Limb (tissue), 2 donors: Measurements from ENCODE around the gene R3HDM2.
A peak's percentile ranks its signal among the peaks of the same experiment; 100 is the strongest.

Experiments used
- DNase-seq, 2 donors: peaks; one replicate each; pipeline ENCODE4 v3.0.0-alpha.2; 2016; ENCODE audit errors: extremely low spot score in 2 of 2

Gene R3HDM2

DNA sequence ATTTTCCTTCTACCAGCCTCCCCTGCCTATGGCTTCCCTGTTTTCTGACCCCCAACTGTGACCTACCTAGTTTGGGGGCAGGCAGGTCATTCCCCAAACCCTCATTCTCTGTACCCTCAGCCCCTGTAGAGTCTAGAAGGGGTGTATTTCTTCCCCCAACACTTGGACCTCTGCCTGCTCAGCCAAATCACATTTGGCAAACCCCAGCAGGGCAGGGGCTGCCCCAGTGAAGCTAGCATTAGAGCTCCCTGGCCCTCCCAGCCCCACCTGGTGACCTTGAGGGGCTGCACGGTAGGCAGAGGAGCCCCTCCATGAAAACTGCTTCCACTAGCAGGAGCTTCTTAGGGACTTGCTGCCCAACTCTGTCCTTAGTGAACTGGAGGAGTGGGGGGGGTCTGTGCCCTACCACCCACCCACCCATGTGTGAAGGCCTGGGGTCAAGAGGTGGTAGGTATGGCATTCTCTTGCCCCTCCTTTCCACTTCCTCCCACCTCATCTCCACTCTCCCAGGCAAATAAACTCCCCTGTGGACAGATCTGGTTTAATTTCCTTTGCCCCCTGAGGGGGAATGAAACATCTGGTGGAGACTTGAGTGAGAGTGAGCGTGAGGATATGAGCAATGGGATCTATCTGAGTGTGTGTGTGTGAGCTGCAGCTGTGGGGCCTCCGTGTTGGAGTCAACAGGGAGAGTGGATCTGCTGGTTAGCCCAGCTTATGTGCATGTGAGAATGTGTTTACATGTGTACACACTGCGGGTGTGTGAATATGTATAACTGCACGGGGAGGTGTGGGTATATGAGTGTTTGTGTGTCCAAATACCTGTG lies 212.6 kb downstream of the R3HDM2 start:
- no peak for DNase-seq

DNA sequence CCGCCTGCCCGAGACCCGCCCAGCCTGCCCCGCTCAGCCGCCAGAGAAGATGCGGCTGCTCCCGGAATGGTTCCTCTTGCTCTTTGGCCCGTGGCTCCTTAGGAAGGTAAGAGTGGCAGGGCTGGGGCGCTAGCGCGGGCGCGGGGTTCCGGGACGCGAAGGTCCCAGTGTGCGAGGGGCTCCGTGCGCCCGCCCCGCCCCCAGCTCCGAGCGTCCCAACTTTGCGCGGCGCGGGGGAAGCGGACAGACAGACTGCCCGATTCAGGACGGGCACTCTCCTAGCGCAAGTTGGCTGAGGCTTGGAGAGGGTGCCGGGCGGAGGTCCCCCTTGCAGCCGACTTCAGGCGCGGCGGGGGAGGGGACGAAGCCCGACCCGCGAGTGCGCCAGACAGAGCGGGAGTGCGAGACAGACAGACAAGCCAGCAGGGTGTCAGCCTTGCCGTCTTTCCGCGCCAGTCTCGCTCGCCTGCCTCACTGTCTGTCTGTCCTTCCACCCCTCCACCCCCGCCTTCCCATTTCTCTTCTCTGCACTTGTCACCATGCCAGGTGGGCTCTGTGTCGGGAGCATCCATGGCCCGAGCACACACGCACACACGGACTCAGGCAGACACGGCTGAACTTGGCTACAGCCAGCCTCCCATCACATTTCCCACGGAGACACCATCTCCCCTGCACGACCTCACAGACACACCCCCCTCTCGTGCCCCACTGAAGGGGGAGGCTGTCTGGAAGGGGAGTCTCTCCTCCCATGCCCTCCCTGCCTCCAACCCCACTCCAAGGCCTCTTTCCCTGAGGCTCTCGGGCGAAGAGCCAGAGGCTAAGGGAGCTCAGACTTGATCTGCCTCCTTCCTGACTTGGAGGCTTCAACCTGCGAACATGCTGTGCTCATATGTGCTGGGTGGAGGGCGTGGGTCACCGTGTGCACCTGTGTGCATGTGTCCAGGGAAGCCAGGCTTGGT lies 213.6 kb downstream of the R3HDM2 start:
- DNase-seq = peak in 1 of 2 donors; percentile 66

DNA sequence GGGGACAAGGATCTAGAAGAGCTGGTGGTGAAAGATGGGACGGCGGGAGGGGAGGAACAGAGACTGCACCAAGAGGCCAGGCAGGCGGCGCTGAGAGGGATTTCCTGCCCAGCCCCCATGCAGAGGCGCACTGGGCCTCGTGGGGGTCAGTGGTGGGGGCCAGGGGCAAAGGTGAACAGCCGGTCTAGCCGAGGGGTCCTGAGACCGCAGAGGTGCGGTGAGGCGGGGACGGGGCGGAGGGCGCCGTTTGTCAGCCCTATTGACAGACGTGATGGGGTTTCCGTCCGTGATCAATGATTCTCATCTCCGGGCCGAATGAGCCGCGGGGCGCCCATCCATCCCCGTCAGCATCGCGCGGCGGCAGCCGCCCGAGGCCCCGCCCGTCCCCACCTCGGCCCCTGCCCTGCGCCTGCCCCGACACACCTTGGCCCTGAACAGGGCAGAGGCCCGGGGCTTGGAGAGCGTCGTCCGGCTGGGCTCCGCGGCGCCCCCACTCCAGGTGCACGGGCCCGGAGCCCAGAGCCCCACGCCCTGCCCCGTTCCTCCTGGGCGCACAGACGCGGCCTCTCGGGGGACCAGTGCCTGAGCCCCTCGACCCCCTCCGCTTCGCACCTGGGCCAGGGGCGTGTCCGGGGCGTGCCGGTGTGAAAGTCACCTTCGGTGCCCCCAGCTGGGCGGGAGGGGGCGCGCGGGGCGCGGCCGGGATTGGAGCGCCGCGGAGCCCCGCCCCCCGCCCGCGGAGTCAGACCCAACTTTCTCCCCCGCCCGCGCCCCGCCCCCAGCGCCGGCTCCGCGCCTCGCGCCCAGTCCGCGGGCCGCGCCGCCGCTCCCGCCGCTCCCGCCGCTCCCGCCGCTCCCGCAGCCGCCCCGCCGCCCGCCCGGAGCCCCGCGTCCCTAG lies 214.6 kb downstream of the R3HDM2 start, which contains the start of gene NXPH4:
NXPH4 (plus strand) TSS at position 781 of the 898 bp plus-strand sequence. CDS start 176 bp downstream, outside the sequence.
- peak in 1 of 2 donors; percentile 73 for DNase-seq

DNA sequence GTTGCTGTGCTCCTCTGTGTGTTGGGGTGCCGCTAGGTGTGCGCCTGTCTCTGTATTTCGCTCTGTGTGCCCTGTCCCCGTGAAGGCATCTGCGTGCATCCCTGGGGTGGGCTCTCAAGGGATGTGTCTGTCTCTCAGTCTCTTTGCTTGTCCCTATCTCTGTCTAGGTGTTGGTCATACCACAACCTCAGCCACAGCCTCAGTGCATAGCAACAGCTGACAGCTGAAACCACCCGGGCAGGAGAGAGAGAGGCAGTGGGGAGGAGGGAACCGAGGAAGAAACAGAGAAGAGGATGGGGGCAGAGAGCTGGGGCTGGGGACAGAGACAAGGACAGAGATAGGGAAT lies 215.2 kb downstream of the R3HDM2 start:
- no peak for DNase-seq

DNA sequence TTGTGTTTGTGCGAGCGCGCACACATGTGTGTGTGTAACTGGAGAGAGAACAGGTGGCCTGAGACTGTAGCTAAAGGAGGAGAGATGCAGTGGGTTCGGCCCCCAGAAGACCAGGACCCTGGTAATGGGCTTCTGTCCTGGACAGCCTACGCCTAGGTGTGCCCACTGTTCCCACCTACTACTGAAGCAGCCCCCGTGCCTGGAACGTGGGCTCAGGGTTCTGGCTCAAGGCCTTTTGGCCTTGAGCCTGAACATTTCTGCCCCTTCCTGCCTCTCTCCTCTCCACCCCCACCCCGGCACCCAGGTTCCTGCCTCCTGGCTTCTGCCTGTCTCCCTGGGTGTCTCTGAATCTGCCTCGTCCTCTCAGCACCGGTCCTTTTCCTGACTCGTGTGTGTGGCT lies 215.8 kb downstream of the R3HDM2 start:
- no peak for DNase-seq

DNA sequence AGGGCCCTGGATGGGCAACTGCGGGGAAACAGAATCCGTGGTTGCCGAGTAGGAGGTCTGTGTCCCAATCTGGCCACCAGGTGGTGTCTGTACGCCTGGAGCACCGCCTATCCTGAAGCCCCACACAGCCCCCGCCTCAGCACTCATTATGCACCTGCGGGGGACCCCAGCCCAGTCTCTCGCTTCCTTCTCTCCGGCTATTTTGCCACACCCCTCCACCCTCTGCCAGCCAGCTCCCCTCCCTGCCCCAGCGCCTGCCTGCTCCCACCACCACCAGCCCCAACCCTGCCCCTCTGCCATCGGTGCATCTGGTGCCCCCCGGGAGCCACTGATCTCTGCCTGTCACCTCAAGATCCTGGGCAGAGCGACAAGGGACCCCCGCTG lies 216.5 kb downstream of the R3HDM2 start:
- peak; percentile 64 to 82 for DNase-seq

DNA sequence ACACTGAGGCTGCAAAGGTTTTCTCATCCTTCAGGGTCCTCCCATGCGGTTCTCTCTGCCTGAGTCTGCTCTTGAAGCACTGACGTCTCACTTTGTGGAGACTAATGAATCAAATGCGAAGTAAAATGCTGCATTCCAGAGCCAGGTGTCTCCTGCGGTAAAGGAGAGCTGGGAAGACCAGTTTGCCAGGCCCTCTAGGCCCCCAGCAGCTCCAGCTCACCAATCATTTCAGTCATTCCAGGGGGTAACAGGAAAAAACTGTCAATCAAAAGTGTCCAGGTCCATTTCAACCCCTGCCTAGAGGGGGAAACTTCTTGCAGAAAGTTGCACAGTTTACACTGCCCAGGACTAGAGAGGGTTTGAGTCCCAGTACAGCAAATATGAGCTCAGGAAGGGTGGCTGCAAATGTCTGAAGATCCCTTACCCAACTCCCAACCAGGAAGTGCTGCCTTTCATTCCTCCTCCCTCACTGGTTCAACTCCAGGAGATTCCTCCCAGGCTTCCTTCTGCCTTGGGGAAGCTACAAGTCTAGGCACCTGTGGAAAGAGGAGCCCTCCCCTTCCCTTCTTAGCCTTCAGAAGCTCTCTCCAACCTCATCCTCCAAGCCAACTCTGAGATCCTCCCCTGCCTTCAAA lies 217.0 kb downstream of the R3HDM2 start:
- DNase-seq = no peak

DNA sequence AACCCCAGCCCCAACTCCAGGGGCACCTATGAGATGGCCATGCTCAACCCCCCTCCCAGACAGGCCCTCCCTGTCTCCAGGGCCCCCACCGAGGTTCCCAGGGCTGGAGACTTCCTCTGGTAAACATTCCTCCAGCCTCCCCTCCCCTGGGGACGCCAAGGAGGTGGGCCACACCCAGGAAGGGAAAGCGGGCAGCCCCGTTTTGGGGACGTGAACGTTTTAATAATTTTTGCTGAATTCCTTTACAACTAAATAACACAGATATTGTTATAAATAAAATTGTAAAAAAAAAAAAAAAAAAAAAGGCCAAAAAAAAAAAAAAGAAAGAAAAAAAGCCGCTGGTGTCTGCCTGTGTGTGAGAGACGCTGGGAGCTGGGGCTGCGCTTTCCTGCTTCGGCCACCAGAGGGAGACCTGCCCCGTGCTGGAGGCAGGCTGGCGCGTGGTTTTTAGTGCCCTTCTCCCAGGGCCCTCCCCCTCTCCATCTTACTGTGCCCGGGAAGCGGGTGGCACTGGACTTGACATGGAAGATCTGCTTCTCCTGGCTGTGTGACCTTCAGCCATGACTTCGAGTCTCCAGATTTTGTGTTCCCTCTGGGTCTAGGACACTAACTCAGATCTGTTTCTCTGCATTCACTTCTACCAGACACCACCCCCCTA lies 217.7 kb downstream of the R3HDM2 start:
- DNase-seq = peak; percentile 87 to 93

DNA sequence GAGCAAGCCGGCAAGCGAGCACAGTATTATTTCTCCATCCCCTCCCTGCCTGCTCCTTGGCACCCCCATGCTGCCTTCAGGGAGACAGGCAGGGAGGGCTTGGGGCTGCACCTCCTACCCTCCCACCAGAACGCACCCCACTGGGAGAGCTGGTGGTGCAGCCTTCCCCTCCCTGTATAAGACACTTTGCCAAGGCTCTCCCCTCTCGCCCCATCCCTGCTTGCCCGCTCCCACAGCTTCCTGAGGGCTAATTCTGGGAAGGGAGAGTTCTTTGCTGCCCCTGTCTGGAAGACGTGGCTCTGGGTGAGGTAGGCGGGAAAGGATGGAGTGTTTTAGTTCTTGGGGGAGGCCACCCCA lies 218.2 kb downstream of the R3HDM2 start:
- no peak for DNase-seq

DNA sequence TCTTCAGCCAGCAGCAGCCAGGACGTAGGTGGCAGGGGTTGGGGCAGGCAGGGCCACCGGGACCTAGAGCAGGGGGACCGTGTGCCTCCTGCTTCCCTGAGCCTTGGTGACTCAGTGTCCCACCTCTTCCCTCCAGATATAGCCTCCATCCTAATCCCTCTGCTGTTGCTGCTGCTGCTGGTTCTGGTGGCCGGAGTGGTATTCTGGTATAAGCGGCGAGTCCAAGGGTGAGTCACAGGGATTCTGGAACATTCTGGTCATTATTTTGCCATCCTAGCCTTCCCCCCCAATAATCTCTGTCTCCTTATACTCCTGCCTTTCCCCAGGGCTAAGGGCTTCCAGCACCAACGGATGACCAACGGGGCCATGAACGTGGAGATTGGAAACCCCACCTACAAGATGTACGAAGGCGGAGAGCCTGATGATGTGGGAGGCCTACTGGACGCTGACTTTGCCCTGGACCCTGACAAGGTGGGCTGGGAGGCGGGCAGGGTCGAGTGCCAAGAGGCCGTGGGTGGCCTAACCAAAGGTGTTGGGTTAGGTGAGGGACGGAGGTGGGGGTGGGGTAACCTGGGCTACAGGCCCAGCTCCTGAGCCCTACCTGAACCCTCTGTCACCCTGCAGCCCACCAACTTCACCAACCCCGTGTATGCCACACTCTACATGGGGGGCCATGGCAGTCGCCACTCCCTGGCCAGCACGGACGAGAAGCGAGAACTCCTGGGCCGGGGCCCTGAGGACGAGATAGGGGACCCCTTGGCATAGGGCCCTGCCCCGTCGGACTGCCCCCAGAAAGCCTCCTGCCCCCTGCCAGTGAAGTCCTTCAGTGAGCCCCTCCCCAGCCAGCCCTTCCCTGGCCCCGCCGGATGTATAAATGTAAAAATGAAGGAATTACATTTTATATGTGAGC lies 218.8 kb downstream of the R3HDM2 start:
- DNase-seq = no peak

DNA sequence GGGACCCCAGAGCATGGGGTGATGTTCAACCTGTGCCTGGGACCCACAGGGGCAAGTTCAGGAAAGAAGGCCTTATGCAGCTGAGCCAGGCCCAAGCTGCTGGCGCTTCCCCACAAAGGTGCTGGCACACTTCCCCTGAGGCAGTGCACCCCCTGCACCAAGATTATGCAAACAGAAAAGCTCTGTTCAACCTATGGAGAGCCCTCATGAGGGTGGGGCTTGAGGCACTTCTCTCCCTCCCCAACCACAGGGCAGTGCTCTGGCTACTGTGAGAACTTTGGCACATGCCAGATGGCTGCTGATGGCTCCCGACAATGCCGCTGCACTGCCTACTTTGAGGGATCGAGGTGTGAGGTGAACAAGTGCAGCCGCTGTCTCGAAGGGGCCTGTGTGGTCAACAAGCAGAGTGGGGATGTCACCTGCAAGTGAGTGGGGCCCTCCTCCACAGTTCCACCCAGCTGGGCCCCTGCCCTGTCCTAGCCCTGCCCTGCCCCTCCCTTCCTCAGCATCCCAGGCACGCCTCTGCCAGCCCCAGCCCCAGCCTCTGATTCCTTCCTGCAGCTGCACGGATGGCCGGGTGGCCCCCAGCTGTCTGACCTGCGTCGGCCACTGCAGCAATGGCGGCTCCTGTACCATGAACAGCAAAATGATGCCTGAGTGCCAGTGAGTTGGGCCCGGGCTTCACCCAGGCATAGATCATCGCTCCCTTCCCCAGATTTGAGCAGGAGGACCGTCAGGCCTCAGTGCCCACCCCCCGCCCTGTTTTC lies 219.7 kb downstream of the R3HDM2 start:
- DNase-seq = no peak

DNA sequence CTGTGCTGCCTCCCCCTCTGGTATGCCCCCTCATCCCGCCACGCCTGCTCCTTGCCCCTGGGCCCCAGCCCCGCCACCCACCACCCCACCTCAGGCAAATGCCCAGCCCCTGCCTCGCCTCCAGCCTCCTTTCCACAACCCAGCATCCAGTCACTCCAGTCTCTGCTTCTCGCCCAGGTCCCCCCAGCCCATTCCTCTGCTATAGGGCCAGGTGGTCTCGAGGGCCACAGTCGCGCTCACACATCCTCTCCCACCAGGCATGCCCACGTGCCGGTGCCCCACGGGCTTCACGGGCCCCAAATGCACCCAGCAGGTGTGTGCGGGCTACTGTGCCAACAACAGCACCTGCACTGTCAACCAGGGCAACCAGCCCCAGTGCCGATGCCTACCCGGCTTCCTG lies 220.4 kb downstream of the R3HDM2 start:
- DNase-seq = no peak

DNA sequence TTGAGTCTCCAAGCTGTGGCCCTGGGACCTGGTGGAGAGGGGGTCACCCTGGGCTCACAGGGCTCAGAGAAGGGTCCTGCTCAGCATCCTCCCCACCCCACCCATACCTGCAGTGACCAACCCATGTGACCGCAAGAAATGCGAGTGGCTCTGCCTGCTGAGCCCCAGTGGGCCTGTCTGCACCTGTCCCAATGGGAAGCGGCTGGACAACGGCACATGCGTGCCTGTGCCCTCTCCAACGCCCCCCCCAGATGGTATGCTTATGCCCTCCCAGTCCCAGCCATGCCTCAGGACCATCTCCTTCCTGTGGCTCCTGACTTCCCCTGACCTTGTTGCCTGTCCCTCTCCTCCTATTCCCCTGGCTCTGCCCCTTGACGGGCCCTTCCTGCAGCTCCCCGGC lies 220.9 kb downstream of the R3HDM2 start:
- DNase-seq = no peak

DNA sequence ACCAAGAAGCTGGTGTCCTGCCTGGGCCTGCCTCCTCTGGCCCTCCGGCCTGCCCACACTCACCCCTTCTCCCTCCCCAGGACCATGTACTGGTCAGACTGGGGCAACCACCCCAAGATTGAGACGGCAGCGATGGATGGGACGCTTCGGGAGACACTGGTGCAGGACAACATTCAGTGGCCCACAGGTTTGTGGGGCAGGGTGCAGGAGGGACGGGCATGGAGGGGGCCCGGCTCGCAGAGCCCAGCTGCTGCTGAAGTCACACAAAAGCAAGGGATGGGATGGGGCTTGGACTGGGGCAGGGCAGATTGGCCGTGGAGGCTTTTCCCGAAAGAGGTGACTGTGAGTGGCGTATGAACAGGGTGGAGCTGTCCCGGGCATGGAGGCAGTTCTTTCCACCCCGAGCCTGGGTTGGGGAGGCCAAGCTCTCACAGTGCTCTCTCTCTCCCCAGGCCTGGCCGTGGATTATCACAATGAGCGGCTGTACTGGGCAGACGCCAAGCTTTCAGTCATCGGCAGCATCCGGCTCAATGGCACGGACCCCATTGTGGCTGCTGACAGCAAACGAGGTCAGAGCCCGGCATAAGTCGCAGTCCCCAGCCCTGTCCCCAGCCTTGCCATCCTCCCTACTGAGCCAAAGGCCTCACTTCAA lies 222.1 kb downstream of the R3HDM2 start:
- DNase-seq = no peak

DNA sequence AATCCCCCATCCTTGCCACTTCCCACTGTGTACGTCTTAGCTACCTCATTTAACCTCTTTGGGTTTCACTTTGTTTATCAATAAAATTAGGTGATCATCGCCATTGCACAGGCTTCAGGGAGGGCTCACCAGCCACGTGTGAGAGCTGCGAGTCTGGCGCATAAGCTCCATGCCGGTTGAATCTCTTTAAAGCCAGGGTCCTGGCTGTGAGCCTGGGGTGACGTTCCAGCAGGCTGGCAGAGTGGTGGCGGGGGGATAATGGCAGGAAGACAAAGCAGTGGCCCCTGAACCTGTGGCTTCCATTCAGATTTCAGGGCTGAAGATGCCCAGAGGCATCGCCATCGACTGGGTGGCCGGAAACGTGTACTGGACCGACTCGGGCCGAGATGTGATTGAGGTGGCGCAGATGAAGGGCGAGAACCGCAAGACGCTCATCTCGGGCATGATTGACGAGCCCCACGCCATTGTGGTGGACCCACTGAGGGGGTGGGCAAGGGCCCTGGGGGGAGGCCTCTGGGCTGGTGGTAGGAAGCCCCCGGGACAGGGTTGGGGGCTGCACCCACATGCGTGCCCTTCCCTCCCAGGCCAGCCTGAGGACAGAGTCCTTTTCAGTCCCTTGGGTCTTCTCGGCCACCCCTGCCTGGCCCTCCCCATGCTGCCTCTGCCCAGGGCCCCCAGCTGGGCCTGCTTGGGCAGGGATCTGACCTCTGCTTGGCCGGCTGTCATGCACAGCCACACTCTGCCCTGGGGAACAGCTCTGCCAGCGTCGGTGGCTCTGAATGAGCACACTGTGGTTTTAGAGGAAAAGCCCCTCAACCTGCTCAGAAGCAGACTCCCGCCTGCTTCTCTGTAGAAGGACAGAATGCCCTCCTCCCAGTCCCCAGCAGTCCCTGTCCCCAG lies 222.9 kb downstream of the R3HDM2 start:
- DNase-seq = no peak

DNA sequence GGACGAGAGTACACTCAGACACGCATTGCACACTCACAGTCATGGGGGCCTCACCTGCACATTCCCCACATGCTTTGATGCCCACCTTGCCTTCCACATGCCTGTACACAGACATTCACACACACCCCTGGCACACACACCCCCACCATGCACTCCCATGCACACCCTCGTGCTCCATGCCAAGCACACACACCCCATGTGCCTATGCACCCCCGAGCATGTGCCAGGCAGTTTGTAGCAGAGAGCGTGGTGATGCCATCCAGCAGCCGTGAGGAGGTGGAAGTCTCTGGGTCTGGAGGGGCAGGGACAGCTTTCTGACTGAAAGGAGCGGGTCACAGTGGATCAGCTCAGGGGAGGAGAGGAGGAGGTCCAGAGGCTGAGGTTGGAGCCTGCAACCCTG lies 224.9 kb downstream of the R3HDM2 start:
- DNase-seq = no peak

DNA sequence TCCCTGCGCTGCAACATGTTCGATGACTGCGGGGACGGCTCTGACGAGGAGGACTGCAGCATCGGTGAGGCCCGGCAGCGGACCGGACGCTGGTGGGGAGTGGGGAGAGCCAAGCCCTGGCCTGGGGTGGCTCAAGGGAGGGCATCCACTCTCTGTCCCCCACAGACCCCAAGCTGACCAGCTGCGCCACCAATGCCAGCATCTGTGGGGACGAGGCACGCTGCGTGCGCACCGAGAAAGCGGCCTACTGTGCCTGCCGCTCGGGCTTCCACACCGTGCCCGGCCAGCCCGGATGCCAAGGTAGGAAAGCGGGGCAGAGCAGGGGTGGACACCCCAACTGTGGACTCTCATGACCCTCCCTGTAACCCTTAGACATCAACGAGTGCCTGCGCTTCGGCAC lies 225.7 kb downstream of the R3HDM2 start:
- no peak for DNase-seq
